ENCODE data around the gene CARD19. TPM values are rescaled to one million over a fixed set of nuclear protein-coding genes. Genes with fewer than 3 reads are reported as not detected.

The CARD19 gene
- total RNA-seq, 1 donor from 2014 or later = 15.6 TPM

DNA sequence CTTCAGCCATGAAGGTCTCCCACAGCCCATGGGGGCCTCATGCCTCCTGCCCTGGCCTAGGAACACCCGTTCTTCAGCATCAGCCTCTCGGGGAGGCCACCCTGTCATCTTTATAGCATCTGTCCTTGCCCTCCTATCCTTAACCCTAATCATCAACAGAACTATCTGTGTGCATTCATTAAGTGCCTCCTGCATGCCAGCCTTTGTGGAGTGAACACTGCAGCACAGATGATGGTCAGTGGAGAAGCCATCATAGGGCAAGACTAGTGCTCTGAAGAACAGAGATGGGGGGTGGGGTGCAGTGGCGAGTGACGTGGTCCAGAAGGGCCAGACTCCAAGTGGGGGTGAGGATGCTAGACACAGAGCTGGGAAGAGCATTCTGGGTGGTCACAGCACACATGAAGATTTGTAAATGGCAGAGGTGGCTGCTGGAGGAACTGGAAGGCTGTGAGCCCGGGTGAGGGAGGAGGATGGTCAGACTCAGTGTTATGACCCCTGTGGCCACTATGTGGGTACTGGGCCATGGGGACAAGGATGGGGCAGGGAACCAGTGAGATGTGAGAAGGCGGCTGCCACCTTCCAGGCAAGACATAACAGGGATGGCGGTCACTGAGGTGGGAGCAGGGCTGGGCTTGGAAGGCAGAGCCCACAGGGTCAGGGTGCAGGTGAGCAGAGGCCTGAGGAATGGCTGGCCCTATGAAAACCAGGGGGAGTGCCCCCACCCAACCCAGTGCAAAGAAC, 3.6 kb upstream of the CARD19 start:
- intact Hi-C loops (cut with micrococcal nuclease) = loop anchor here (10.0 kb wide), 1 partner anchor 362 kb away; the partner anchor contains the start of genes FAM120A and FAM120AOS
- Mint-ChIP-seq H3K27ac (peak overlapping the region; percentile 72), H3K27me3 (no peaks in the 10 kb centered on the region), H3K36me3 (ENCODE audit: low read depth) (peaks cover 16% of the 10 kb centered on the region), H3K4me3 (peak overlapping the region; percentile 24), H3K4me1 (peaks cover 69% of the 10 kb centered on the region), H3K9me3 (peaks cover 4% of the 10 kb centered on the region)
- POLR2A ChIA-PET = interaction anchor here (0.6 to 4.7 kb wide), 4 partner anchors 26 to 38 kb away, joined by 3 to 53 read pairs (median 4); no protein-coding TSS in a partner anchor
- no peak for TF ChIP-seq CTCF (IDR thresholded peaks at IDR 0.05)
- CTCF ChIA-PET = interaction anchor here (0.5 kb wide), 1 partner anchor 49 kb away, joined by 3 read pairs; no protein-coding TSS in a partner anchor
- peak; percentile 9 for DNase-seq
- no peak for ATAC-seq (ENCODE audit: low read depth)

- Mint-ChIP-seq H3K36me3 (ENCODE audit: low read depth) (peaks cover 14% of the 10 kb centered on the region), H3K27ac (peak overlapping the region; percentile 99), H3K4me1 (peaks cover 76% of the 10 kb centered on the region), H3K9me3 (peaks cover 4% of the 10 kb centered on the region), H3K4me3 (peak overlapping the region; percentile 63), H3K27me3 (no peaks in the 10 kb centered on the region)
- ATAC-seq (ENCODE audit: low read depth) (no peak), DNase-seq (no peak)
- ChIA-PET CTCF (no interaction called here), POLR2A (interaction anchor here (0.6 to 4.7 kb wide), 2 partner anchors 29 to 39 kb away, joined by 5 to 53 read pairs; no protein-coding TSS in a partner anchor)
- intact Hi-C loops (cut with micrococcal nuclease) = loop anchor here (10.0 kb wide), 1 partner anchor 361 kb away; the partner anchor contains the start of genes FAM120A and FAM120AOS
- TF ChIP-seq CTCF (IDR thresholded peaks at IDR 0.05) = no peak
Observed at GRCh38 chr9:93093127-93093876, 2.7 kb upstream of the CARD19 start.

DNA sequence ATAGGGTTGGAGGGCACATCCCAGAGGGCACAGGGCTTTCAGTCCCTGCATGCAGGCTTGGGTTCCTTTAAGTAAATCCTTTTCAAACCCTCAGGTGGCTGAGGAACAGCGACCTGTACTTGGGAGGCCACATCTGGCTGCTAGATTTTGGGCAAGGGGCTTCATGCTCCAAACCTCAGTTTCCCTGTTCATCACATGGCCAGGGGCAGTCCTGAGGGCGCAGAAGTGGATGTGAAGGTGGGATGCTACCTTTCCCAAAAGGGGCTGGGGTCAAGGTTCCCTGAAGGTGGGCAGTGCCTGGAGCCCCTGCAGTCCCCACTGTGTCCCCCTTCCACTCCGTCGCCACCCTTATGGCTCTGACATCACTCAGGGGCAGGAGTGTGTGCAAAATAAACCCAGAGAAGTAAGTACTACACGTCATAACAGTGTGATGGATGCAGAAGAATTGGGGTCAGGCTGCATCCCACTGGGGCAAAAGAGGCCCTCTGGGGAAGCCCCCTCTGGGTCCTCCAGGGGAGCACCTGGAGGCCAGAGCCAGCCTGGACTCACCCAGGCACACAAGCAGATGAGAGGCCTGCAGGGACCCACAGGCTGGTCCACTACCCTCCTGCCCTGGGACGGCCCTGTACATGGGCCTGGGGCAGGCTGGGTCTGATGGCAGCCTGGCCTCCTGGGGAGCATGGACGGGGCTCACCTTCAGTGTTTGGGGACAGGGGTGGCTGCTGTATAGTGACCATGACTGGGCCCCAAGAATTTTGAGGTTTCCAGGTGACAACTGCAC, 1.9 kb upstream of the CARD19 start:
- DNase-seq = no peak
- Mint-ChIP-seq H3K27me3 (no peaks in the 10 kb centered on the region), H3K36me3 (ENCODE audit: low read depth) (peaks cover 7% of the 10 kb centered on the region), H3K4me3 (peak overlapping the region; percentile 86), H3K9me3 (peaks cover 4% of the 10 kb centered on the region), H3K4me1 (peaks cover 84% of the 10 kb centered on the region), H3K27ac (peak overlapping the region; percentile 99)
- ChIA-PET POLR2A (interaction anchor here (0.7 to 4.7 kb wide), 11 partner anchors 9 to 130 kb away, joined by 3 to 53 read pairs (median 6); partner anchors contain the start of gene SUSD3), CTCF (no interaction called here)
- TF ChIP-seq CTCF (IDR thresholded peaks at IDR 0.05) = no peak
- intact Hi-C loops (cut with micrococcal nuclease) = loop anchor here (1.0 to 10.0 kb wide), 3 partner anchors 36 to 361 kb away; partner anchors contain the start of genes FAM120A, FAM120AOS and SUSD3
- no peak for ATAC-seq (ENCODE audit: low read depth)

GRCh38 chr9:93094658-93095204, 1.3 kb upstream of the CARD19 start:
- intact Hi-C loops (cut with micrococcal nuclease) = loop anchor here (1.0 to 10.0 kb wide), 7 partner anchors 30 to 472 kb away; partner anchors contain the start of genes FAM120A, FAM120AOS, SUSD3 and ZNF484
- DNase-seq (peak; percentile 52), ATAC-seq (ENCODE audit: low read depth) (no peak)
- POLR2A ChIA-PET = interaction anchor here (0.7 to 4.7 kb wide), 19 partner anchors 9 to 424 kb away, joined by 3 to 53 read pairs (median 5); partner anchors contain the start of genes FAM120AOS, IPPK, NINJ1 and SUSD3
- CTCF ChIA-PET = no interaction called here
- Mint-ChIP-seq H3K4me1 (peaks cover 86% of the 10 kb centered on the region), H3K27me3 (no peaks in the 10 kb centered on the region), H3K4me3 (peak overlapping the region; percentile 86), H3K9me3 (peaks cover 4% of the 10 kb centered on the region), H3K36me3 (ENCODE audit: low read depth) (peaks cover 7% of the 10 kb centered on the region), H3K27ac (peak overlapping the region; percentile 99)
- TF ChIP-seq CTCF (IDR thresholded peaks at IDR 0.05) = no peak
